GM12865 (cell line): Measurements from ENCODE around the gene SPRYD7.

Experiments
- DNase-seq: peaks from one replicate; pipeline ENCODE4 v3.0.0; 2010; ENCODE audit warnings: low read depth
- H3K4me3 ChIP-seq: 2 replicates; pipeline ENCODE4 v1.5.1; 2011; ENCODE audit warnings: mild to moderate bottlenecking, low read depth, low read length, control low read depth
- CTCF ChIP-seq: IDR thresholded peaks from 2 replicates; pipeline ENCODE4 v1.5.1; 2011; ENCODE audit warnings: low read length, control low read depth, low read depth, inconsistent platforms; ENCODE audit not compliant: insufficient read depth; ENCODE audit errors: missing control alignments

Gene SPRYD7

GRCh38 chr13:49914947-49915346, 21.2 kb downstream of the SPRYD7 start:
- TF ChIP-seq CTCF = no peak
- DNase-seq = no peak

GRCh38 chr13:49908637-49909036, 27.5 kb downstream of the SPRYD7 start:
- no peak for DNase-seq
- no peak for TF ChIP-seq CTCF

More at GRCh38 chr13:49914947-49915346, 21.2 kb downstream of the SPRYD7 start:
- H3K4me3 ChIP-seq = no peak overlapping the region

GRCh38 chr13:49904729-49905456, 31.2 kb downstream of the SPRYD7 start:
- TF ChIP-seq CTCF = no peak
- no peak overlapping the region for H3K4me3 ChIP-seq
- no peak for DNase-seq

More at GRCh38 chr13:49908637-49909036, 27.5 kb downstream of the SPRYD7 start:
- no peak overlapping the region for H3K4me3 ChIP-seq

GRCh38 chr13:49898792-49899191, 37.3 kb downstream of the SPRYD7 start:
- no peak for TF ChIP-seq CTCF
- H3K4me3 ChIP-seq = no peak overlapping the region
- DNase-seq = no peak

- H3K4me3 ChIP-seq = no peak overlapping the region
- DNase-seq = no peak
- TF ChIP-seq CTCF = no peak
These were observed 38.4 kb downstream of the SPRYD7 start for GRCh38 chr13:49897713-49898112.

GRCh38 chr13:49895826-49896225, 40.3 kb downstream of the SPRYD7 start:
- no peak for TF ChIP-seq CTCF
- DNase-seq = no peak
- H3K4me3 ChIP-seq = no peak overlapping the region

- H3K4me3 ChIP-seq = no peak overlapping the region
- no peak for TF ChIP-seq CTCF
- no peak for DNase-seq
These were observed 42.5 kb downstream of the SPRYD7 start for GRCh38 chr13:49893591-49893990.
